Transverse colon (tissue), 4 donors: Measurements from ENCODE around the gene ORMDL3. TPM values are rescaled to one million over a fixed set of nuclear protein-coding genes. Genes with fewer than 3 reads are reported as not detected.

Experiments
- DNase-seq: peaks from one replicate; pipeline ENCODE4 v3.0.0-alpha.2; 2019
- H3K27ac ChIP-seq, 4 donors: fragments of 200-600 bp; sonication (generic); 2 replicates each; pipeline ENCODE4 v1.5.1; 2016 to 2018; ENCODE audit warnings: inconsistent platforms in 4 of 4
- H3K27me3 ChIP-seq: fragments of 200-600 bp; sonication (generic); 2 replicates; pipeline ENCODE4 v1.5.1; 2017; ENCODE audit warnings: inconsistent platforms
- H3K36me3 ChIP-seq, 4 donors: fragments of 200-600 bp; sonication (generic); 2 replicates each; pipeline ENCODE4 v1.5.1; 2017 to 2019; ENCODE audit warnings: inconsistent platforms in 4 of 4
- H3K4me1 ChIP-seq, 4 donors: fragments of 200-600 bp; sonication (generic); 2 replicates each; pipeline ENCODE4 v1.5.1; 2017 to 2020; ENCODE audit warnings: inconsistent platforms in 4 of 4
- H3K4me3 ChIP-seq, 4 donors: fragments of 200-600 bp; sonication (generic); 1 replicate in 1 of 4; 2 replicates in 3 of 4; pipeline versions ENCODE4 v1.5.1 to v1.6.1; 2017 to 2019; ENCODE audit warnings: inconsistent platforms in 4 of 4
- H3K9me3 ChIP-seq, 2 donors: fragments of 200-600 bp; sonication (generic); 2 replicates each; pipeline ENCODE4 v1.5.1; 2017 to 2019; ENCODE audit warnings: inconsistent platforms in 2 of 2
- EP300 ChIP-seq: sonication (generic); formaldehyde crosslinking; IDR thresholded peaks from one replicate; pipeline ENCODE4 v1.6.1; 2017; ENCODE audit warnings: antibody characterized with exemption, low read depth
- POLR2A ChIP-seq: fragments of 450-650 bp; IDR thresholded peaks from one replicate; pipeline ENCODE4 v1.6.1; 2016; ENCODE audit warnings: antibody characterized with exemption, mild to moderate bottlenecking, moderate library complexity
- POLR2AphosphoS5 ChIP-seq, 3 donors: sonication (generic); formaldehyde crosslinking; IDR thresholded peaks; one replicate each; pipeline ENCODE4 v1.6.1; 2016; ENCODE audit warnings: antibody characterized with exemption in 3 of 3
- WGBS, 2 donors: methylation state at CpG; one replicate each; pipeline ENCODE4 v1.1.5; 2018; ENCODE audit warnings: low coverage in 1 of 2; 5-methylcytosine and 5-hydroxymethylcytosine counted together
- in situ Hi-C, 4 donors: fragments of 200-750 bp; cut with MboI; loops; one replicate each; pipeline versions ENCODE4 v1.15.0 to v1.15.1; 2017; ENCODE audit warnings: low sequenced_read_pairs in 3 of 4, low pct_ligation_motif_present in 1 of 4, low pct_unique_long_range_greater_than_20kb in 1 of 4
- intact Hi-C: fragments of 100-400 bp; cut with DNase I; formaldehyde crosslinking; loops from one replicate; pipeline ENCODE4 v1.15.1; 2023; ENCODE audit warnings: low total_unique reads
- total RNA-seq, 4 donors: library from RNA; depleted of rRNA; stranded (reverse); fragments of >200 nt; gene quantifications; one replicate each; pipeline ENCODE4 v1.1.0, GENCODE V29; 2016
- TF ChIP-seq, protein P1 (sequence below), 5 experiments: fragments of 200-600 bp in 3 of 5; fragments of 450-650 bp in 2 of 5; sonication (generic) in 3 of 5; IDR thresholded peaks; 1 replicate in 2 of 5; 2 replicates in 3 of 5; pipeline ENCODE4 v1.5.1; 2016 to 2017; ENCODE audit warnings: antibody characterized with exemption in 5 of 5, inconsistent platforms in 3 of 5, mild to moderate bottlenecking in 2 of 5, moderate library complexity in 1 of 5

ORMDL3 gene
- total RNA-seq, 4 donors from 2014 or later: 47.4 to 78.9 (median 56.7) TPM

DNA sequence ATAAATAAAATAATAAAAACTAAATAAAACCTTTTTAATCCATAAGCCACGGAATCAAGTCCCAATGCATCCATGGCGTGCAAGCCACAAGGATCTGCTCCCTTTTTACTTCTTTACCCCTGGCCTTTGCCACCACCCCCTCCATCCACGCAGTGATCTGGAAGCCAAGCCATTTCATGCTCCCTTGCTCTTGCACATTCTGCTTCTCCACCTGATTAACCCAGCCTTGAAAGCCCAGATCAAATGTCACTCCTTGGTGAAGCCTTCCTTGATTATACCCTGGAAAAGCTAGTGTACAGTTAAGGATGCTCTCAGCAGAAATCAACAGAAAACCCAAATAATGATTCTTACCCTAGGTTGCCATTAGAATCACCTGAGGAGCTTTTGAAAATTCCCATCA lies 10.0 kb upstream of the ORMDL3 start:
- intact Hi-C loops: no loop called here

DNA sequence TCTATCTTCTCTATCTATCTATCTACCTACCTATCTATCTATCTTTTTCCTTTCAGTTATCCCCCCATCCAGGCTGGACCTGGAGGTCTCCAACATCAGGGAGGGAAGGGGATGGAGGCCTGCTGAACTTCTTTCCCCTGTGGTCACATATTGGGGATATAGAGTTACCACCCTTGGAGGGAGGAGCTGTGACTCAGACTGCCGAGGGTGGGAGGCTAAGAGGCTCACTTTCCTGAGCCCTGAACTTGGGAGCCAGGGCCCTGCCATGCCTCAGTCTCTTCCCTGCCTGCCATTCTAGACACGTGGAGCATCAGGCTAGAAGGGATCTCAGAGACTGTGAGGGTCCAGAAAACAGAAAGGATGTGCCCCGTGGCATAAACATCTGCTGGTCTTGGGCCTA lies 8.5 kb upstream of the ORMDL3 start:
- H3K4me1 ChIP-seq: no peaks in the 10 kb centered on the region
- no peak overlapping the region for H3K4me3 ChIP-seq
- in situ Hi-C loops (no loop called here), intact Hi-C loops (no loop called here)
- no peaks in the 10 kb centered on the region for H3K36me3 ChIP-seq
- no peak overlapping the region for H3K27ac ChIP-seq
- 49% methylated on average over 3 of the region's 3 CpGs; no CpG with 5 or more reads in 1 of the 2 donors for WGBS, 2 donors
- no peaks in the 10 kb centered on the region for H3K27me3 ChIP-seq
- no peak for DNase-seq
- no peaks in the 10 kb centered on the region for H3K9me3 ChIP-seq
- TF ChIP-seq EP300 (no peak), POLR2AphosphoS5 (IDR thresholded peaks at IDR 0.05) (no peak), POLR2A (no peak)
- TF ChIP-seq, protein P1, sequence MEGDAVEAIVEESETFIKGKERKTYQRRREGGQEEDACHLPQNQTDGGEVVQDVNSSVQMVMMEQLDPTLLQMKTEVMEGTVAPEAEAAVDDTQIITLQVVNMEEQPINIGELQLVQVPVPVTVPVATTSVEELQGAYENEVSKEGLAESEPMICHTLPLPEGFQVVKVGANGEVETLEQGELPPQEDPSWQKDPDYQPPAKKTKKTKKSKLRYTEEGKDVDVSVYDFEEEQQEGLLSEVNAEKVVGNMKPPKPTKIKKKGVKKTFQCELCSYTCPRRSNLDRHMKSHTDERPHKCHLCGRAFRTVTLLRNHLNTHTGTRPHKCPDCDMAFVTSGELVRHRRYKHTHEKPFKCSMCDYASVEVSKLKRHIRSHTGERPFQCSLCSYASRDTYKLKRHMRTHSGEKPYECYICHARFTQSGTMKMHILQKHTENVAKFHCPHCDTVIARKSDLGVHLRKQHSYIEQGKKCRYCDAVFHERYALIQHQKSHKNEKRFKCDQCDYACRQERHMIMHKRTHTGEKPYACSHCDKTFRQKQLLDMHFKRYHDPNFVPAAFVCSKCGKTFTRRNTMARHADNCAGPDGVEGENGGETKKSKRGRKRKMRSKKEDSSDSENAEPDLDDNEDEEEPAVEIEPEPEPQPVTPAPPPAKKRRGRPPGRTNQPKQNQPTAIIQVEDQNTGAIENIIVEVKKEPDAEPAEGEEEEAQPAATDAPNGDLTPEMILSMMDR (IDR thresholded peaks at IDR 0.05): no peak

More for the DNA sequence above, 10.0 kb upstream of the ORMDL3 start:
- TF ChIP-seq, protein P1 (IDR thresholded peaks at IDR 0.05): no peak
- TF ChIP-seq EP300 (no peak), POLR2AphosphoS5 (IDR thresholded peaks at IDR 0.05) (no peak), POLR2A (no peak)
- no peak for DNase-seq
- H3K4me3 ChIP-seq: no peak overlapping the region
- H3K27ac ChIP-seq: no peak overlapping the region
- no peaks in the 10 kb centered on the region for H3K36me3 ChIP-seq
- in situ Hi-C loops: no loop called here
- H3K9me3 ChIP-seq: no peaks in the 10 kb centered on the region
- WGBS, 2 donors: 93 to 100% methylated on average over 3 of the region's 3 CpGs
- H3K27me3 ChIP-seq: no peaks in the 10 kb centered on the region
- H3K4me1 ChIP-seq: no peaks in the 10 kb centered on the region

DNA sequence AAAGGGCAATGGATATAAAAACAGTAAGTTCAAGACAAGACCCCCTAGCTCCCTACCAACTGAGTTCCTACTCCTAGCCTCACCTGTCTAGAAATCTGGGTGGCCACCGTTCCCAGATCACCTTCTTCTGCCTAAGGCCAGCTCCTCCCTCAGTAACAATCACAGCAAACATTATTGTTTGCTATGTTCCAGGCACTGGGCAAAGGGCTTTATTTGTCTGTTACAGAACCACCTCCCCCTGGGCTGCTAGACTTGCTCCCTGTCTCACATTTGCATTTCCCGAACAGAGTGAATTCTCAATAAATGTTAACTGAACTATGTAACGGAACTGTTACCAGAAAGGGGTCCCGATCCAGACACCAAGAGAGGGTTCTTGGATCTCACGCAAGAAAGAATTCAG lies 6.9 kb upstream of the ORMDL3 start:
- H3K27ac ChIP-seq: no peak overlapping the region
- no peaks in the 10 kb centered on the region for H3K9me3 ChIP-seq
- H3K36me3 ChIP-seq: no peaks in the 10 kb centered on the region
- intact Hi-C loops: no loop called here
- 77 to 86% methylated on average over 3 to 5 of the region's 5 CpGs for WGBS, 2 donors
- no peak for DNase-seq
- in situ Hi-C loops: no loop called here
- TF ChIP-seq POLR2A (no peak), POLR2AphosphoS5 (IDR thresholded peaks at IDR 0.05) (no peak), EP300 (no peak)
- TF ChIP-seq, protein P1 (IDR thresholded peaks at IDR 0.05): no peak
- H3K4me1 ChIP-seq: peaks cover 0 to 3% (median 0%) of the 10 kb centered on the region in 4 donors
- H3K4me3 ChIP-seq: no peak overlapping the region
- H3K27me3 ChIP-seq: no peaks in the 10 kb centered on the region

DNA sequence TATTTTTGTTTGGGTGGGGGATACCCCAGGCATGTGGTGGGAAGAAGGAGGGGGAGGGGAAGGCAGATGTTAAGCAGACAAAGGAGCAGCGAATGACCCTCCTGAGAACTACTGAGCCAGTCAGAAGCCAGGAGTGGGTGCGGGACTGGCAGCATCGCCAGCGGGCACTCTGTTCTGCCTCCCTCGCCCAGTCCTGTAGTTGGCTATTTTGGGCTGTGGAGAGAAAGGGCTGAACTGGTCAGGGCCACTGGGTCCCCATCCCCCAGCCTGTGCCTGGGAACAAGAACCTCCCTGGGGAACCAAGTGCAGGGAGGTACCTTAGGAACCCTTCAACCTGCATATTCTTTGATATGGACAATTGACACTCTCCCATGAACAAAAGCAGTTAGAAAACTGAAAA lies 6.5 kb upstream of the ORMDL3 start:
- peaks cover under 1 to 7% (median 1%) of the 10 kb centered on the region in 4 donors for H3K4me1 ChIP-seq
- H3K27me3 ChIP-seq: no peaks in the 10 kb centered on the region
- no peak overlapping the region for H3K27ac ChIP-seq
- intact Hi-C loops: no loop called here
- H3K36me3 ChIP-seq: no peaks in the 10 kb centered on the region
- TF ChIP-seq POLR2A (no peak), POLR2AphosphoS5 (IDR thresholded peaks at IDR 0.05) (no peak), EP300 (no peak)
- TF ChIP-seq, protein P1 (IDR thresholded peaks at IDR 0.05): no peak
- H3K9me3 ChIP-seq: no peaks in the 10 kb centered on the region
- no peak overlapping the region for H3K4me3 ChIP-seq
- 87% methylated on average over 5 of the region's 5 CpGs; no CpG with 5 or more reads in 1 of the 2 donors for WGBS, 2 donors
- in situ Hi-C loops: no loop called here
- no peak for DNase-seq
